ENCODE measurements around the gene MYH7B. TPM values are rescaled to one million over a fixed set of nuclear protein-coding genes. Genes with fewer than 3 reads are reported as not detected.

Gene MYH7B
- total RNA-seq, 1 experiment from 2014 or later: 0.34 TPM

GRCh38 chr20:34942301-34942700, 13.4 kb upstream of the MYH7B start:
- no peaks in the 10 kb centered on the region for H3K9me3 ChIP-seq (ENCODE audit: low read depth, low read length, poor library complexity, severe bottlenecking)
- peaks cover 34% of the 10 kb centered on the region for H3K36me3 ChIP-seq (ENCODE audit: insufficient read depth, low read length, poor library complexity, severe bottlenecking)
- intact Hi-C loops (cut with micrococcal nuclease; ENCODE audit: unreplicated experiment): no loop called here
- TF ChIP-seq CTCF (conservative IDR thresholded peaks at IDR 0.05; ENCODE audit: low read depth, low read length) (no peak), EZH2 (IDR thresholded peaks at IDR 0.05; ENCODE audit: borderline replicate concordance, low read depth, low read length, poor library complexity, severe bottlenecking) (no peak)
- no peak for DNase-seq (ENCODE audit: low spot score)
- no peaks in the 10 kb centered on the region for H3K27me3 ChIP-seq (replicated peaks; ENCODE audit: insufficient read depth, low read depth, low read length, poor library complexity)
- no peak overlapping the region for H3K27ac ChIP-seq (ENCODE audit: low read depth, low read length, poor library complexity, severe bottlenecking)
- peaks cover 12% of the 10 kb centered on the region for H3K4me1 ChIP-seq (ENCODE audit: insufficient read depth, low read length, poor library complexity, severe bottlenecking)
- BruUV-seq (replicated peaks): no TSS peak
- ChIA-PET POLR2A (ENCODE audit: low non-redundant PET) (no interaction called here), CTCF (no interaction called here)
- no peak overlapping the region for H3K4me3 ChIP-seq (ENCODE audit: low read depth, low read length, poor library complexity, severe bottlenecking)

- DNase-seq (ENCODE audit: low spot score): no peak
These were observed 11.7 kb upstream of the MYH7B start for GRCh38 chr20:34943808-34944567.

DNA sequence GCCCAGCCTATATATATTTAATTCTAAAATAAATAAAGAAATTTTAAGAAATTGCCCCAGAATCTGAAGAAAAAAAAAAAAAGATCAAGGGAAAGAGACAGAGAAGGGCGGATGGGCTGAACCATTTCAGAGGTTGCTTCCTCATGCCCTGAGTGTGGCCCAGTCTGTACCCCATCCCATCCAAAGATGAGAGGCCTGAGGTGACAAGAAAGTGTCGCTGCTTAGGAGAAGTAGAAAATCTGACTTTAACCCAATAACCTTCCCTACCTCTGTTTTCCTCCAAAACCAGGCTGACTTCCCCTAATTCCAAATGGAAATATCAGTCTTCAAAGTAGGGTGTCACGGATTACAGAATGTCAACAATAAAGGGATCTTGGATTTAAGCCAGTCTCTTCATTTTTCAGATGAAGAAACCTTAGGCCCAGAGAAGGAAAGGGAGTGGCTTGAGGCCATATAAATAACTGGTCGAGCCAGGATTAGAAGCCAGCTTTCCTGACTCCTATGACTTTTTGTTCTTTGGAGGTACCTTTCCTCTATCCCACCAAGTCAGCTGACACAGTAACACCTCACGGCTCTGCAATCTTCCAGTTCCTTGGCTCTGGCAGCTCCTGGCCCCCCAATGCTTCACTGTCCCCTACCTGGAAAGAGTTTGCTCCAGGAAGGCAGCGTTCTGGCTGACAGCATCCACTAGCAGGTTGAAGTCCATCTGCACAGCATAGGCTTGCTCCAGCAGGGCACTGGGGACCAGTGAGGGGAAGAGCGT, 10.2 kb upstream of the MYH7B start:
- CTCF ChIA-PET: no interaction called here
- no peaks in the 10 kb centered on the region for H3K4me1 ChIP-seq (ENCODE audit: insufficient read depth, low read length, poor library complexity, severe bottlenecking)
- no peak overlapping the region for H3K4me3 ChIP-seq (ENCODE audit: low read depth, low read length, poor library complexity, severe bottlenecking)
- H3K9me3 ChIP-seq (ENCODE audit: low read depth, low read length, poor library complexity, severe bottlenecking): no peaks in the 10 kb centered on the region
- DNase-seq (ENCODE audit: low spot score): no peak
- POLR2A ChIA-PET (ENCODE audit: low non-redundant PET): no interaction called here
- BruUV-seq (replicated peaks): no TSS peak
- no peak overlapping the region for H3K27ac ChIP-seq (ENCODE audit: low read depth, low read length, poor library complexity, severe bottlenecking)
- TF ChIP-seq EZH2 (IDR thresholded peaks at IDR 0.05; ENCODE audit: borderline replicate concordance, low read depth, low read length, poor library complexity, severe bottlenecking): no peak
- TF ChIP-seq CTCF (conservative IDR thresholded peaks at IDR 0.05; ENCODE audit: low read depth, low read length): no peak
- H3K36me3 ChIP-seq (ENCODE audit: insufficient read depth, low read length, poor library complexity, severe bottlenecking): peaks cover 46% of the 10 kb centered on the region
- intact Hi-C loops (cut with micrococcal nuclease; ENCODE audit: unreplicated experiment): no loop called here
- no peaks in the 10 kb centered on the region for H3K27me3 ChIP-seq (replicated peaks; ENCODE audit: insufficient read depth, low read depth, low read length, poor library complexity)

More at GRCh38 chr20:34943808-34944567, 11.7 kb upstream of the MYH7B start:
- CTCF ChIA-PET: no interaction called here
- no peaks in the 10 kb centered on the region for H3K4me1 ChIP-seq (ENCODE audit: insufficient read depth, low read length, poor library complexity, severe bottlenecking)
- H3K27ac ChIP-seq (ENCODE audit: low read depth, low read length, poor library complexity, severe bottlenecking): no peak overlapping the region
- H3K4me3 ChIP-seq (ENCODE audit: low read depth, low read length, poor library complexity, severe bottlenecking): no peak overlapping the region
- H3K36me3 ChIP-seq (ENCODE audit: insufficient read depth, low read length, poor library complexity, severe bottlenecking): peaks cover 32% of the 10 kb centered on the region
- H3K9me3 ChIP-seq (ENCODE audit: low read depth, low read length, poor library complexity, severe bottlenecking): no peaks in the 10 kb centered on the region
- TF ChIP-seq EZH2 (IDR thresholded peaks at IDR 0.05; ENCODE audit: borderline replicate concordance, low read depth, low read length, poor library complexity, severe bottlenecking) (no peak), CTCF (conservative IDR thresholded peaks at IDR 0.05; ENCODE audit: low read depth, low read length) (no peak)
- BruUV-seq (replicated peaks): no TSS peak
- intact Hi-C loops (cut with micrococcal nuclease; ENCODE audit: unreplicated experiment): no loop called here
- no peaks in the 10 kb centered on the region for H3K27me3 ChIP-seq (replicated peaks; ENCODE audit: insufficient read depth, low read depth, low read length, poor library complexity)
- POLR2A ChIA-PET (ENCODE audit: low non-redundant PET): interaction anchor here (0.7 kb wide), 1 partner anchor 68 kb away, joined by 3 read pairs; no protein-coding TSS in a partner anchor
